ENCODE data around the gene ANKEF1.

ANKEF1 gene

DNA sequence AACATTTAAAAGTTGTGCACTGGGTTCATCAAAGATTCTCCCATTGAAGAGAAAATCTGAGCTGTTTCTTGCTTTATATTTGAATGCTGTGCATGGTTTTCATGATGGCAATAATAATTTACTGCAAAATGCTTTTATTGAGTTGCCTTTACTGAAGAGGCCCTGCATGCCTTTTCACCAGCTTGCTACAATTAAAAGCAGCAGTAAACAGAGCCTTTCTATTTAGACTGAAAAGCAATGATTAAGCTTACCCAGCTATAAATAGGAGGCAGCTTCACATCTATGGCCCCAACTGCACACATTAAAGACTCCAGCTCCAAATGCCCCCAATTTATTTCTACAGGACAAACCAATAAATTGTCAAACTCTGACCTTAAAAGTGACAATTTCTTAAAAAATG, 70.3 kb downstream of the ANKEF1 start:
- Histone ChIP-seq H3K4me1 (ENCODE audit: control insufficient read depth in 1 of 2, insufficient read depth in 1 of 2, low read depth in 1 of 2, low read length in 1 of 2) (no peaks in the 10 kb centered on the region), H3K9me3 (no peaks in the 10 kb centered on the region), H3K36me3 (no peaks in the 10 kb centered on the region), H3K27ac (no peak overlapping the region), H3K27me3 (no peaks in the 10 kb centered on the region), H3K4me3 (ENCODE audit: low read depth in 1 of 2, low read length in 1 of 2) (no peak overlapping the region)
- TF ChIP-seq, protein P1, sequence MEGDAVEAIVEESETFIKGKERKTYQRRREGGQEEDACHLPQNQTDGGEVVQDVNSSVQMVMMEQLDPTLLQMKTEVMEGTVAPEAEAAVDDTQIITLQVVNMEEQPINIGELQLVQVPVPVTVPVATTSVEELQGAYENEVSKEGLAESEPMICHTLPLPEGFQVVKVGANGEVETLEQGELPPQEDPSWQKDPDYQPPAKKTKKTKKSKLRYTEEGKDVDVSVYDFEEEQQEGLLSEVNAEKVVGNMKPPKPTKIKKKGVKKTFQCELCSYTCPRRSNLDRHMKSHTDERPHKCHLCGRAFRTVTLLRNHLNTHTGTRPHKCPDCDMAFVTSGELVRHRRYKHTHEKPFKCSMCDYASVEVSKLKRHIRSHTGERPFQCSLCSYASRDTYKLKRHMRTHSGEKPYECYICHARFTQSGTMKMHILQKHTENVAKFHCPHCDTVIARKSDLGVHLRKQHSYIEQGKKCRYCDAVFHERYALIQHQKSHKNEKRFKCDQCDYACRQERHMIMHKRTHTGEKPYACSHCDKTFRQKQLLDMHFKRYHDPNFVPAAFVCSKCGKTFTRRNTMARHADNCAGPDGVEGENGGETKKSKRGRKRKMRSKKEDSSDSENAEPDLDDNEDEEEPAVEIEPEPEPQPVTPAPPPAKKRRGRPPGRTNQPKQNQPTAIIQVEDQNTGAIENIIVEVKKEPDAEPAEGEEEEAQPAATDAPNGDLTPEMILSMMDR (IDR thresholded peaks at IDR 0.05), result no peak
